Stimulated activated CD8-positive, alpha-beta memory T cell treated with anti-CD3 and anti-CD28 coated beads, Interleukin-4, amount 100 ng/mL, for 1 hour (primary cell): Measurements from ENCODE around the gene GCNT1.
"Not testable (repeated sequence)": the region's sequence is repeated elsewhere in the genome, so short reads cannot be mapped to it uniquely, and the experiment has no call there.

Experiments used
- DNase-seq, 2 donors: peaks; one replicate each; pipeline ENCODE4 v3.0.0-alpha.2; 2020; ENCODE audit warnings: low read depth in 2 of 2, low spot score in 1 of 2

GCNT1 gene

DNA sequence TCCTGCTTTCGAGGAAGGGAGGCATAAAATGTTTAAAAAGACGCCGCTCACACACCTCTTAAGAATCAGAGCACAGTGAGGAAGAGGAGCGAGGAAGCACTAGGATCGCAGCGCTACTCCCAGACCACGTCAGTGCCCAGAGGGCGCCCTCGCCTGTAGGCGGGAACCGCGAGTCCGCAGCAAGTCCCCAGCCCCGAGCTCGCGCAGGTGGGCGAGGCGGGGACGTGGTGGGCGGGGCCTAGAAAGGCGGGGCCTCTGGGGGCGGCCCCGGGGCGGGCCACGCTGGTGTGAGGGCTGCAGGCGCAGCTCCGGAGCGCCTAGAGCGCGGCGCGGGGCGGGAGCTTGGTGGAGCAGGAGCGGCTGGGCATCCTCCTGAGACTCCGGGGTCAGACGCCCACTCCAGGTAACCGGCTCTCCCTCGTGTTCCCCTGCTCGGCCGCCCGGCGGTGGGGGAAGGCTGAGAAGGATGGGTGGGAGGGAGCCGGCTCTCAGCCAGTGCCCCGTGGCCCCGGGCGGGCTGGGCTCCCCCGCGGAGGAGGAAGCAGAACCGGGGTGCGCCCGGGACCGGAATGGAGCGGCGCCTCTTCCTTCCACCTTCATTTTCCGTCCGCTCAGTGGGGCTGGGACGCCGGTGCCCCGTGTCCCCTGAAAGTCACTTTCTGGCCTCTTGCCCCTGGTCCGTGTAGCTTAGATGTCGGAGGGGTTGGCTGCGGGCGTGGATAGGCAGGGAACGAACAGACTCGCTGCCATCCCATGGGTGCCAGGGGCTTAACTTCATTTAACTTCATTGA is at the start of gene GCNT1:
Gene GCNT1 (plus strand): TSS at position 280 of the 791 bp plus-strand sequence. CDS start 43,200 bp downstream, outside the sequence.
- DNase-seq = peak; percentile 57 to 81

- no peak for DNase-seq
Observed at GRCh38 chr9:76412638-76413037, 46.3 kb upstream of the GCNT1 start.

- no peak for DNase-seq
Observed at GRCh38 chr9:76413658-76414057, 45.3 kb upstream of the GCNT1 start.

GRCh38 chr9:76414661-76415060 is 44.3 kb upstream of the GCNT1 start:
- DNase-seq = no peak

GRCh38 chr9:76415154-76415553 is 43.8 kb upstream of the GCNT1 start:
- DNase-seq = no peak

DNA sequence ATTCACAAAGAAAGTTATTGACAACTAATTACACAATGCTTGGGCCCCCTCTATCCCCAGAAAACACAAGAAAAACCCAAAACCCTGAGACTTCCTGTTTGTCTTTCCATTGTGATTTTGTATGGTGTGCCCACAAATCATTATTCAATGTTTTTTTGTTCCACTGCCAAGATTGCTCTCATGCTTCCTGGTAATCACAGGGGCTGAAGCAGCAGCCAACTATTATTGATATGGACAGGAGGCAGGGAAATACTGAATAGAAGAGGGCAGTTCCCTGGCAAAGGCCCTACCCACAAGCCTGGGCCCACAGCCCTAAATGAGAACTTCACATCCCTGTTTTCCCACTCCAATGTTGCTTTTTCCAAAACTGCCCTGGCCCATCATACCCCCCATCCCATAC is 43.3 kb upstream of the GCNT1 start:
- DNase-seq = no peak

- no peak for DNase-seq
Observed at GRCh38 chr9:76417394-76417793, 41.6 kb upstream of the GCNT1 start.

GRCh38 chr9:76419782-76420380 is 39.1 kb upstream of the GCNT1 start:
- no peak for DNase-seq

- no peak for DNase-seq
Observed at GRCh38 chr9:76423216-76424177, 35.5 kb upstream of the GCNT1 start.

GRCh38 chr9:76424491-76424890 is 34.5 kb upstream of the GCNT1 start:
- no peak for DNase-seq

DNA sequence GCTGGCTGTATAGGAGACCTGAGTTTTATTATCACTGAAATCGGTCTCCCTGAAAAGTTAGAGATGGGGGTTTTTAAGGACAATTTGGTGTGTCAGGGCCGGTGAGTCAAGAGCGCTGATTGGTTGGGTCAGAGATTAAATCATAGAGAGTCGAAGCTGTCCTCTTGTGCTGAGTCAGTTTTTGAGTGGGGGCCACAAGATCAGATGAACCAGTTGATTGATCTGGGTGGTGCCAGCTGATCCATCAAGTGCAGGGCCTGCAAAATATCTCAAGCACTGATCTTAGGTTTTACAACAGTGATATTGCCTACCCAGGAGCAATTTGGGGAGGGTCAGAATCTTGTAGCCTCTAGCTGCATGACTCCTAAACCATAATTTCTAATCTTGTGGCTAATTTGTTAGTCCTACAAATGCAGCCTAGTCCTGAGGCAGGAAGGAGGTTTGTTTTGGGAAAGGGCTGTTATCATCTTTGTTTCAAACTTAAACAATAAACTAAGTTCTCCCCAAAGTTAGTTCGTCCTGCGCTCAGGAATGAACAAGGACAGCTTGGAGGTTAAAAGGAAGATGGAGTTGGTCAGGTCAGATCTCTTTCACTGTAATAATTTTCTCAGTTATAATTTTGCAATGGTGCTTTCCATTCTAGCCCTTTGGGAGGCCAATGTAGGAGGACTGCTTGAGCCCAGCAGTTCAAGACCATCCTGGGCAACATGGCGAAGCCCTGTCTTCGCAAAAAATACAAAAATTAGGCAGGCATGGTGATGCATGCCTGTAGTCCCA is 33.1 kb upstream of the GCNT1 start:
- no peak for DNase-seq

GRCh38 chr9:76426807-76427419 is 32.1 kb upstream of the GCNT1 start:
- no peak for DNase-seq

- DNase-seq = no peak
Observed at GRCh38 chr9:76431601-76432000, 27.4 kb upstream of the GCNT1 start.

DNA sequence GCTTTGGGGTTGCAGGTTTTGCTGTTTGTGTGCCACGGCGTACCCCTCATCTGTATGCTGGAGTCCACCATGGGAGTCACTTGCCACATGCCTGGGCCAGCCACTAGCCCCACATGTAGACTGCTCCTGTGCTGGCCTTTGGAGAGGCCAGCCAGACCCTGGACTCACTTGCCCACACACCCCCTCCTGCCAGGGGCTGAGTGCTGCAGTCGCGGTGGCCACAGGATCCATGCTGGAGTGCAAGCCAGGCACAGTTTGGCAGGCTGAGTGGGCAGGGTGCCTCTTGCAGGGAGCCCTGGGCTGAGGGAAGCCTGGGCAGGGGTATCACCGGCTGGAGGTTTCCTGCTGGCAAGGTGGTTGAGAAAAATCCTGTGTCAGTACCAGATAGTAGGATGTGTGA is 25.6 kb upstream of the GCNT1 start:
- no peak for DNase-seq

- no peak for DNase-seq
Observed at GRCh38 chr9:76433836-76434235, 25.1 kb upstream of the GCNT1 start.

- not testable (repeated sequence) for DNase-seq
Observed at GRCh38 chr9:76434897-76435296, 24.1 kb upstream of the GCNT1 start.

- DNase-seq = not testable (repeated sequence)
Observed at GRCh38 chr9:76437017-76437699, 21.8 kb upstream of the GCNT1 start.

GRCh38 chr9:76438841-76439588 is 20.0 kb upstream of the GCNT1 start:
- no peak for DNase-seq
